HepG2 (cell line): ENCODE data around the gene ZNF234. TPM values are rescaled to one million over a fixed set of nuclear protein-coding genes. Genes with fewer than 3 reads are reported as not detected.

ENCODE experiments used
- ATAC-seq: fragments of 200-7000 bp; cut with Tn5 transposase; 3 replicates; pipeline ENCODE4 v1.9.1; 2020; ENCODE audit warnings: mild to moderate bottlenecking, moderate library complexity
- BruUV-seq: library from RNA; stranded (reverse); fragments of 400-500 nt; replicated peaks from 2 replicates; lab custom pipeline; 2021; lab: Mats Ljungman, UMichigan
- CTCF ChIA-PET: fragments of 300-600 bp; formaldehyde crosslinking; extraction: SDS; loops from one replicate; lab custom pipeline; 2021; ENCODE audit warnings: low total read pairs, inconsistent platforms, low intra/inter-chr PET ratio; lab: Yijun Ruan, JAX
- POLR2A ChIA-PET: fragments of 350-600 bp; sonication (Branson Sonifier 250); formaldehyde crosslinking; loops from one replicate; lab custom pipeline; 2020; ENCODE audit warnings: antibody characterized with exemption, inconsistent platforms; lab: Yijun Ruan, JAX
- DNase-seq: peaks from one replicate; pipeline ENCODE4 v3.0.0-alpha.2; 2015; ENCODE audit warnings: low spot score
- FAIRE-seq: peaks from 3 replicates; lab custom pipeline; 2011; peaks lifted over from hg19 to GRCh38; lab: Jason Lieb, UNC
- H2AFZ ChIP-seq: one replicate; pipeline ENCODE4 v1.6.1; 2011; ENCODE audit warnings: low read length, inconsistent platforms
- H3K27ac ChIP-seq: fragments of 300-600 bp; 3 replicates; pipeline ENCODE4 v1.8.0; 2011; ENCODE audit warnings: mixed run types, mild to moderate bottlenecking, mixed read lengths, low read length, inconsistent platforms; ENCODE audit not compliant: insufficient read depth; ENCODE audit errors: extremely low read length
- H3K27me3 ChIP-seq, 2 experiments: fragments of 200-600 bp in 1 of 2; 2 replicates in 1 of 2; 3 replicates in 1 of 2; pipeline versions ENCODE4 v1.6.0 to v1.8.0; 2011; ENCODE audit warnings: low read length in 2 of 2, mild to moderate bottlenecking in 2 of 2, moderate library complexity in 2 of 2, inconsistent platforms in 1 of 2; ENCODE audit not compliant: insufficient read depth in 2 of 2, control insufficient read depth in 1 of 2
- H3K36me3 ChIP-seq, 2 experiments: fragments of 200-600 bp in 1 of 2; replicated peaks in 1 of 2; 2 replicates in 1 of 2; 3 replicates in 1 of 2; pipeline versions ENCODE4 v1.5.1 to v1.8.0; 2011; ENCODE audit warnings: low read length in 2 of 2, inconsistent platforms in 1 of 2; ENCODE audit not compliant: insufficient read depth in 2 of 2, control insufficient read depth in 1 of 2
- H3K4me1 ChIP-seq: 2 replicates; pipeline ENCODE4 v1.5.1; 2012; ENCODE audit warnings: low read length, inconsistent platforms; ENCODE audit not compliant: insufficient read depth
- H3K4me2 ChIP-seq: 2 replicates; pipeline ENCODE4 v1.6.0; 2011; ENCODE audit warnings: low read depth, low read length, inconsistent platforms
- H3K4me3 ChIP-seq, 3 experiments: fragments of 200-600 bp in 1 of 3; sonication (generic), shearing (Covaris generic) in 1 of 3; replicated peaks in 1 of 3; 2 replicates each; pipeline ENCODE4 v1.5.1; 2011 to 2016; ENCODE audit warnings: low read length in 3 of 3, inconsistent platforms in 2 of 3, low read depth in 2 of 3, mild to moderate bottlenecking in 2 of 3, control low read depth in 1 of 3, mixed read lengths in 1 of 3; ENCODE audit not compliant: insufficient read depth in 1 of 3
- H3K79me2 ChIP-seq: one replicate; pipeline ENCODE4 v1.6.1; 2011; ENCODE audit warnings: low read length, inconsistent platforms; ENCODE audit not compliant: insufficient read depth
- H3K9ac ChIP-seq: 2 replicates; pipeline ENCODE4 v1.6.0; 2011; ENCODE audit warnings: mild to moderate bottlenecking, low read depth, low read length, inconsistent platforms; ENCODE audit not compliant: insufficient read depth
- H3K9me3 ChIP-seq: 2 replicates; pipeline ENCODE4 v1.5.1; 2012; ENCODE audit warnings: mild to moderate bottlenecking, low read length
- H4K20me1 ChIP-seq: 2 replicates; pipeline ENCODE4 v1.6.0; 2011; ENCODE audit warnings: inconsistent platforms, mild to moderate bottlenecking, low read length, moderate library complexity; ENCODE audit not compliant: insufficient read depth
- CREM ChIP-seq, 2 experiments: sonication (generic) in 1 of 2; formaldehyde crosslinking in 1 of 2; IDR thresholded peaks; 2 replicates each; pipeline versions ENCODE4 v1.4.0 to v1.6.1; 2016 to 2020; ENCODE audit warnings: antibody characterized with exemption in 1 of 2, mild to moderate bottlenecking in 1 of 2, missing genetic modification reagents in 1 of 2
- EED ChIP-seq: sonication (generic); formaldehyde crosslinking; IDR thresholded peaks from 2 replicates; pipeline ENCODE4 v1.5.0; 2020; ENCODE audit warnings: mild to moderate bottlenecking, missing genetic modification reagents
- FOXJ3 ChIP-seq: sonication (generic); formaldehyde crosslinking; IDR thresholded peaks from 2 replicates; pipeline ENCODE4 v1.4.0; 2020; ENCODE audit warnings: missing genetic modification reagents, mild to moderate bottlenecking, borderline replicate concordance
- RBM39 ChIP-seq: fragments of 200-400 bp; formaldehyde crosslinking; IDR thresholded peaks from one replicate; pipeline ENCODE4 v1.6.1; 2018; ENCODE audit warnings: antibody characterized with exemption, mild to moderate bottlenecking, low read depth, low read length; ENCODE audit not compliant: poor library complexity, severe bottlenecking
- SMARCC2 ChIP-seq: fragments of 450-650 bp; IDR thresholded peaks from 2 replicates; pipeline ENCODE4 v1.6.1; 2017; ENCODE audit warnings: antibody characterized with exemption, mild to moderate bottlenecking
- ZNF205 ChIP-seq: IDR thresholded peaks from 2 replicates; pipeline ENCODE4 v1.6.1; 2018; ENCODE audit warnings: missing biosample characterization, missing genetic modification reagents
- ZNF264 ChIP-seq: sonication (generic); formaldehyde crosslinking; IDR thresholded peaks from 2 replicates; pipeline ENCODE4 v1.4.0; 2020; ENCODE audit warnings: missing genetic modification reagents
- ZNF780A ChIP-seq: sonication (generic); formaldehyde crosslinking; IDR thresholded peaks from 2 replicates; pipeline ENCODE4 v1.8.0; 2022; ENCODE audit warnings: mild to moderate bottlenecking, missing genetic modification reagents, moderate library complexity
- ZNF879 ChIP-seq: sonication (generic); formaldehyde crosslinking; IDR thresholded peaks from 2 replicates; pipeline ENCODE4 v1.8.1; 2023; ENCODE audit warnings: missing genetic modification reagents
- ZNF891 ChIP-seq: sonication (generic); formaldehyde crosslinking; IDR thresholded peaks from 2 replicates; pipeline ENCODE4 v1.5.0; 2020; ENCODE audit warnings: mild to moderate bottlenecking, missing genetic modification reagents
- WGBS: methylation state at CpG from one replicate; pipeline ENCODE4 v1.1.6; 2017; ENCODE audit warnings: low lambda C conversion rate; 5-methylcytosine and 5-hydroxymethylcytosine counted together
- in situ Hi-C: cut with HindIII; loops from 2 replicates; pipeline ENCODE4 v1.10.0; 2017; ENCODE audit warnings: low pct_unique_long_range_greater_than_20kb; ENCODE audit not compliant: extremely low pct_ligation_motif_present
- intact Hi-C: fragments of 100-400 bp; cut with micrococcal nuclease; formaldehyde crosslinking; loops from one replicate; pipeline ENCODE4 v1.10.0; 2022; ENCODE audit not compliant: unreplicated experiment
- polyA plus RNA-seq, 8 experiments: library from polyadenylated mRNA; depleted of rRNA in 3 of 8; stranded (reverse) in 7 of 8; unstranded in 1 of 8; fragments of >200 nt; fragmentation: Illumina TruSeq in 4 of 8; extraction: Trizol in 4 of 8; gene quantifications; 2 replicates each; pipeline versions ENCODE4 v1.2.1 to v1.2.3, GENCODE V29; 2011 to 2016; ENCODE audit warnings: low read depth in 4 of 8, missing spikeins in 1 of 8, mixed read lengths in 1 of 8; ENCODE audit not compliant: insufficient read depth in 1 of 8
- total RNA-seq, 5 experiments: library from RNA; depleted of rRNA; stranded (reverse); fragments of >200 nt; fragmentation: Illumina TruSeq; extraction: Trizol; gene quantifications; 2 replicates each; pipeline ENCODE4 v1.2.3, GENCODE V29; 2016; ENCODE audit warnings: low read depth in 1 of 5
- TF ChIP-seq, protein P1 (sequence below): sonication (generic); formaldehyde crosslinking; IDR thresholded peaks from 2 replicates; pipeline ENCODE4 v1.4.0; 2020; ENCODE audit warnings: missing genetic modification reagents, borderline replicate concordance
- TF ChIP-seq, protein P2 (sequence below): sonication (generic); formaldehyde crosslinking; IDR thresholded peaks from 2 replicates; pipeline ENCODE4 v1.5.0; 2020; ENCODE audit warnings: mild to moderate bottlenecking, missing genetic modification reagents
- TF ChIP-seq, protein P3 (sequence below): sonication (generic); formaldehyde crosslinking; IDR thresholded peaks from 2 replicates; pipeline ENCODE4; 2020; ENCODE audit warnings: missing genetic modification reagents, mild to moderate bottlenecking, borderline replicate concordance

ZNF234 gene
- total and polyA plus RNA-seq, 2 of the 13 experiments (the other 11 are each of a cell fraction or from before 2014, with no cell fraction given) = 3.5 to 11.2 TPM

DNA sequence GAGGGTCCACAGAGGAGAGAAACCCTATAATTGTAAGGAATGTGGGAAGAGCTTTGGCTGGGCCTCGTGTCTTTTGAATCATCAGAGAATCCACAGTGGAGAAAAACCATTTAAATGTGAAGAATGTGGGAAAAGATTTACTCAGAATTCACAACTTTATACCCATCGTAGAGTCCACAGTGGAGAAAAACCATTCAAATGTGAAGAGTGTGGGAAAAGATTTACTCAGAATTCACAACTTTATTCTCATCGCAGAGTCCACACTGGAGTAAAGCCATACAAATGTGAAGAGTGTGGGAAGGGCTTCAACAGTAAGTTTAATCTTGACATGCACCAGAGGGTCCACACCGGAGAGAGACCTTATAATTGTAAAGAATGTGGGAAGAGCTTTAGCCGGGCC lies 9.4 kb upstream of the ZNF234 start:
- Histone ChIP-seq H3K79me2 (no peaks in the 10 kb centered on the region), H3K4me2 (no peak overlapping the region), H3K36me3 (peaks cover 0 to 2% of the 10 kb centered on the region in 2 experiments; a peak in 1 of 5 replicates), H3K4me3 (no peak overlapping the region), H3K27ac (no peak overlapping the region), H4K20me1 (no peaks in the 10 kb centered on the region; the same call in 1 of the 2 replicates), H3K9me3 (no peaks in the 10 kb centered on the region), H2AFZ (no peak overlapping the region)
- WGBS = 97% methylated on average over 5 of the region's 5 CpGs
- no peak for ATAC-seq
- no TSS peak for BruUV-seq
- TF ChIP-seq, protein P1, sequence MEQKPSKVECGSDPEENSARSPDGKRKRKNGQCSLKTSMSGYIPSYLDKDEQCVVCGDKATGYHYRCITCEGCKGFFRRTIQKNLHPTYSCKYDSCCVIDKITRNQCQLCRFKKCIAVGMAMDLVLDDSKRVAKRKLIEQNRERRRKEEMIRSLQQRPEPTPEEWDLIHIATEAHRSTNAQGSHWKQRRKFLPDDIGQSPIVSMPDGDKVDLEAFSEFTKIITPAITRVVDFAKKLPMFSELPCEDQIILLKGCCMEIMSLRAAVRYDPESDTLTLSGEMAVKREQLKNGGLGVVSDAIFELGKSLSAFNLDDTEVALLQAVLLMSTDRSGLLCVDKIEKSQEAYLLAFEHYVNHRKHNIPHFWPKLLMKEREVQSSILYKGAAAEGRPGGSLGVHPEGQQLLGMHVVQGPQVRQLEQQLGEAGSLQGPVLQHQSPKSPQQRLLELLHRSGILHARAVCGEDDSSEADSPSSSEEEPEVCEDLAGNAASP (CRISPR knock-in tag) = no peak
- TF ChIP-seq CREM (IDR thresholded peaks at IDR 0.05) = no peak
- TF ChIP-seq CREM (CRISPR knock-in tag; IDR thresholded peaks at IDR 0.05) = no peak
- TF ChIP-seq, protein P2, sequence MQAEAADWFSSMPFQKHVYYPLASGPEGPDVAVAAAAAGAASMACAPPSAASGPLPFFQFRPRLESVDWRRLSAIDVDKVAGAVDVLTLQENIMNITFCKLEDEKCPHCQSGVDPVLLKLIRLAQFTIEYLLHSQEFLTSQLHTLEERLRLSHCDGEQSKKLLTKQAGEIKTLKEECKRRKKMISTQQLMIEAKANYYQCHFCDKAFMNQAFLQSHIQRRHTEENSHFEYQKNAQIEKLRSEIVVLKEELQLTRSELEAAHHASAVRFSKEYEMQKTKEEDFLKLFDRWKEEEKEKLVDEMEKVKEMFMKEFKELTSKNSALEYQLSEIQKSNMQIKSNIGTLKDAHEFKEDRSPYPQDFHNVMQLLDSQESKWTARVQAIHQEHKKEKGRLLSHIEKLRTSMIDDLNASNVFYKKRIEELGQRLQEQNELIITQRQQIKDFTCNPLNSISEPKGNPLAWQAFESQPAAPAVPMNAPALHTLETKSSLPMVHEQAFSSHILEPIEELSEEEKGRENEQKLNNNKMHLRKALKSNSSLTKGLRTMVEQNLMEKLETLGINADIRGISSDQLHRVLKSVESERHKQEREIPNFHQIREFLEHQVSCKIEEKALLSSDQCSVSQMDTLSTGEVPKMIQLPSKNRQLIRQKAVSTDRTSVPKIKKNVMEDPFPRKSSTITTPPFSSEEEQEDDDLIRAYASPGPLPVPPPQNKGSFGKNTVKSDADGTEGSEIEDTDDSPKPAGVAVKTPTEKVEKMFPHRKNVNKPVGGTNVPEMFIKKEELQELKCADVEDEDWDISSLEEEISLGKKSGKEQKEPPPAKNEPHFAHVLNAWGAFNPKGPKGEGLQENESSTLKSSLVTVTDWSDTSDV (CRISPR knock-in tag) = no peak
- no peak for TF ChIP-seq ZNF879
- no peak for TF ChIP-seq ZNF891 (CRISPR knock-in tag)
- TF ChIP-seq, protein P3, sequence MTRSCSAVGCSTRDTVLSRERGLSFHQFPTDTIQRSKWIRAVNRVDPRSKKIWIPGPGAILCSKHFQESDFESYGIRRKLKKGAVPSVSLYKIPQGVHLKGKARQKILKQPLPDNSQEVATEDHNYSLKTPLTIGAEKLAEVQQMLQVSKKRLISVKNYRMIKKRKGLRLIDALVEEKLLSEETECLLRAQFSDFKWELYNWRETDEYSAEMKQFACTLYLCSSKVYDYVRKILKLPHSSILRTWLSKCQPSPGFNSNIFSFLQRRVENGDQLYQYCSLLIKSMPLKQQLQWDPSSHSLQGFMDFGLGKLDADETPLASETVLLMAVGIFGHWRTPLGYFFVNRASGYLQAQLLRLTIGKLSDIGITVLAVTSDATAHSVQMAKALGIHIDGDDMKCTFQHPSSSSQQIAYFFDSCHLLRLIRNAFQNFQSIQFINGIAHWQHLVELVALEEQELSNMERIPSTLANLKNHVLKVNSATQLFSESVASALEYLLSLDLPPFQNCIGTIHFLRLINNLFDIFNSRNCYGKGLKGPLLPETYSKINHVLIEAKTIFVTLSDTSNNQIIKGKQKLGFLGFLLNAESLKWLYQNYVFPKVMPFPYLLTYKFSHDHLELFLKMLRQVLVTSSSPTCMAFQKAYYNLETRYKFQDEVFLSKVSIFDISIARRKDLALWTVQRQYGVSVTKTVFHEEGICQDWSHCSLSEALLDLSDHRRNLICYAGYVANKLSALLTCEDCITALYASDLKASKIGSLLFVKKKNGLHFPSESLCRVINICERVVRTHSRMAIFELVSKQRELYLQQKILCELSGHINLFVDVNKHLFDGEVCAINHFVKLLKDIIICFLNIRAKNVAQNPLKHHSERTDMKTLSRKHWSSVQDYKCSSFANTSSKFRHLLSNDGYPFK = no peak
- TF ChIP-seq RBM39 = no peak
- TF ChIP-seq SMARCC2 = no peak
- no peak for TF ChIP-seq ZNF780A (CRISPR knock-in tag)
- TF ChIP-seq ZNF205 (CRISPR knock-in tag) = no peak
- TF ChIP-seq ZNF264 (CRISPR knock-in tag) = no peak
- TF ChIP-seq EED (CRISPR knock-in tag) = no peak
- no peak for TF ChIP-seq FOXJ3 (CRISPR knock-in tag)
- TF ChIP-seq, all 625 proteins: peak for 0
- in situ Hi-C loops (no loop called here), intact Hi-C loops (no loop called here)
- POLR2A ChIA-PET = no interaction called here
- CTCF ChIA-PET = no interaction called here
- DNase-seq (no peak), FAIRE-seq (no peak)
- H3K9ac ChIP-seq = no peak overlapping the region
- no peaks in the 10 kb centered on the region for H3K4me1 ChIP-seq
- no peaks in the 10 kb centered on the region for H3K27me3 ChIP-seq
